Measurements from ENCODE around the gene EML1.

Gene EML1

GRCh38 chr14:99891900-99892299, 98.7 kb downstream of the EML1 start:
- DNase-seq (ENCODE audit: low spot score) (no peak), FAIRE-seq (no peak)

- DNase-seq (ENCODE audit: low spot score) (no peak), FAIRE-seq (no peak)
Measured at GRCh38 chr14:99892406-99892805, 99.2 kb downstream of the EML1 start.

- DNase-seq (ENCODE audit: low spot score) (no peak), FAIRE-seq (no peak)
Measured at GRCh38 chr14:99896361-99896760, 103.1 kb downstream of the EML1 start.

- FAIRE-seq (peak; percentile 34), DNase-seq (ENCODE audit: low spot score) (peak; percentile 8)
Measured at GRCh38 chr14:99899578-99900178, 106.5 kb downstream of the EML1 start.

GRCh38 chr14:99902925-99903324, 109.7 kb downstream of the EML1 start:
- DNase-seq (ENCODE audit: low spot score) (no peak), FAIRE-seq (no peak)

- no peak for FAIRE-seq
- DNase-seq (ENCODE audit: low spot score), result no peak
Measured at GRCh38 chr14:99904506-99904905, 111.3 kb downstream of the EML1 start.

GRCh38 chr14:99905121-99905520, 111.9 kb downstream of the EML1 start:
- FAIRE-seq, result no peak
- DNase-seq (ENCODE audit: low spot score), result no peak

GRCh38 chr14:99907761-99908652, 114.8 kb downstream of the EML1 start:
- FAIRE-seq, result no peak
- no peak for DNase-seq (ENCODE audit: low spot score)

GRCh38 chr14:99908653-99909250, 115.5 kb downstream of the EML1 start:
- FAIRE-seq (no peak), DNase-seq (ENCODE audit: low spot score) (no peak)

- DNase-seq (ENCODE audit: low spot score) (peak; percentile 16), FAIRE-seq (no peak)
Measured at GRCh38 chr14:99909513-99910064, 116.4 kb downstream of the EML1 start.

GRCh38 chr14:99910337-99911309, 117.4 kb downstream of the EML1 start:
- DNase-seq (ENCODE audit: low spot score), result peak; percentile 67
- peak; percentile 82 for FAIRE-seq

GRCh38 chr14:99915305-99916090, 122.3 kb downstream of the EML1 start:
- FAIRE-seq (no peak), DNase-seq (ENCODE audit: low spot score) (no peak)

GRCh38 chr14:99916091-99916383, 122.8 kb downstream of the EML1 start:
- FAIRE-seq (no peak), DNase-seq (ENCODE audit: low spot score) (no peak)

- DNase-seq (ENCODE audit: low spot score), result no peak
- no peak for FAIRE-seq
Measured at GRCh38 chr14:99918781-99919180, 125.6 kb downstream of the EML1 start.

- FAIRE-seq, result no peak
- no peak for DNase-seq (ENCODE audit: low spot score)
Measured at GRCh38 chr14:99921425-99921824, 128.2 kb downstream of the EML1 start.

- DNase-seq (ENCODE audit: low spot score) (no peak), FAIRE-seq (no peak)
Measured at GRCh38 chr14:99924379-99924778, 131.2 kb downstream of the EML1 start.

- no peak for DNase-seq (ENCODE audit: low spot score)
- no peak for FAIRE-seq
Measured at GRCh38 chr14:99925471-99925870, 132.3 kb downstream of the EML1 start.

GRCh38 chr14:99928963-99929362, 135.8 kb downstream of the EML1 start:
- no peak for FAIRE-seq
- no peak for DNase-seq (ENCODE audit: low spot score)

GRCh38 chr14:99929601-99930000, 136.4 kb downstream of the EML1 start:
- DNase-seq (ENCODE audit: low spot score), result no peak
- FAIRE-seq, result no peak

Measured in RCC 7860 (cell line).